ENCODE results near the gene SLC9A9.

The SLC9A9 gene

GRCh38 chr3:143831994-143832393, 16.3 kb downstream of the SLC9A9 start:
- Histone ChIP-seq H3K9me3 (no peaks in the 10 kb centered on the region), H3K4me1 (no peaks in the 10 kb centered on the region), H3K36me3 (replicated peaks) (no peaks in the 10 kb centered on the region), H3K27me3 (ENCODE audit: low read depth) (0 out of 2 replicates have a peak, but pooled peaks cover 3% of the 10 kb centered on the region), H3K4me3 (no peak overlapping the region)
- no peak for DNase-seq (ENCODE audit: low spot score in 2 of 2)
- in situ Hi-C loops (cut with MboI; ENCODE audit: low sequenced_read_pairs), result no loop called here

- Histone ChIP-seq H3K36me3 (replicated peaks) (no peaks in the 10 kb centered on the region), H3K27me3 (ENCODE audit: low read depth) (no peaks in the 10 kb centered on the region), H3K4me3 (no peak overlapping the region), H3K9me3 (no peaks in the 10 kb centered on the region), H3K4me1 (no peaks in the 10 kb centered on the region)
- in situ Hi-C loops (cut with MboI; ENCODE audit: low sequenced_read_pairs), result no loop called here
- no peak for DNase-seq (ENCODE audit: low spot score in 2 of 2)
These were observed 17.1 kb downstream of the SLC9A9 start for GRCh38 chr3:143831208-143831607.

GRCh38 chr3:143830786-143831185, 17.5 kb downstream of the SLC9A9 start:
- no peaks in the 10 kb centered on the region for H3K27me3 ChIP-seq (ENCODE audit: low read depth)
- no peaks in the 10 kb centered on the region for H3K36me3 ChIP-seq (replicated peaks)
- DNase-seq (ENCODE audit: low spot score in 2 of 2), result no peak
- H3K4me1 ChIP-seq, result no peaks in the 10 kb centered on the region
- H3K9me3 ChIP-seq, result no peaks in the 10 kb centered on the region
- in situ Hi-C loops (cut with MboI; ENCODE audit: low sequenced_read_pairs), result no loop called here
- no peak overlapping the region for H3K4me3 ChIP-seq

- Histone ChIP-seq H3K27me3 (ENCODE audit: low read depth) (no peaks in the 10 kb centered on the region), H3K4me1 (no peaks in the 10 kb centered on the region), H3K36me3 (replicated peaks) (no peaks in the 10 kb centered on the region), H3K4me3 (no peak overlapping the region), H3K9me3 (no peaks in the 10 kb centered on the region)
- DNase-seq (ENCODE audit: low spot score in 2 of 2), result no peak
- in situ Hi-C loops (cut with MboI; ENCODE audit: low sequenced_read_pairs), result no loop called here
These were observed 18.2 kb downstream of the SLC9A9 start for GRCh38 chr3:143830063-143830462.

GRCh38 chr3:143827425-143827824, 20.8 kb downstream of the SLC9A9 start:
- no peak for DNase-seq (ENCODE audit: low spot score in 2 of 2)
- H3K4me3 ChIP-seq, result no peak overlapping the region
- no peaks in the 10 kb centered on the region for H3K27me3 ChIP-seq (ENCODE audit: low read depth)
- no peaks in the 10 kb centered on the region for H3K36me3 ChIP-seq (replicated peaks)
- no peaks in the 10 kb centered on the region for H3K9me3 ChIP-seq
- H3K4me1 ChIP-seq, result no peaks in the 10 kb centered on the region
- in situ Hi-C loops (cut with MboI; ENCODE audit: low sequenced_read_pairs), result no loop called here

GRCh38 chr3:143826296-143826695, 22.0 kb downstream of the SLC9A9 start:
- no peak for DNase-seq (ENCODE audit: low spot score in 2 of 2)
- no peaks in the 10 kb centered on the region for H3K36me3 ChIP-seq (replicated peaks)
- in situ Hi-C loops (cut with MboI; ENCODE audit: low sequenced_read_pairs), result no loop called here
- no peaks in the 10 kb centered on the region for H3K27me3 ChIP-seq (ENCODE audit: low read depth)
- H3K4me1 ChIP-seq, result no peaks in the 10 kb centered on the region
- no peaks in the 10 kb centered on the region for H3K9me3 ChIP-seq
- no peak overlapping the region for H3K4me3 ChIP-seq

GRCh38 chr3:143825513-143825912, 22.8 kb downstream of the SLC9A9 start:
- H3K36me3 ChIP-seq (replicated peaks), result no peaks in the 10 kb centered on the region
- no peaks in the 10 kb centered on the region for H3K9me3 ChIP-seq
- no peak overlapping the region for H3K4me3 ChIP-seq
- H3K27me3 ChIP-seq (ENCODE audit: low read depth), result no peaks in the 10 kb centered on the region
- DNase-seq (ENCODE audit: low spot score in 2 of 2), result no peak
- H3K4me1 ChIP-seq, result no peaks in the 10 kb centered on the region
- in situ Hi-C loops (cut with MboI; ENCODE audit: low sequenced_read_pairs), result no loop called here

- H3K4me3 ChIP-seq, result no peak overlapping the region
- H3K9me3 ChIP-seq, result no peaks in the 10 kb centered on the region
- in situ Hi-C loops (cut with MboI; ENCODE audit: low sequenced_read_pairs), result no loop called here
- H3K36me3 ChIP-seq (replicated peaks), result no peaks in the 10 kb centered on the region
- no peak for DNase-seq (ENCODE audit: low spot score in 2 of 2)
- no peaks in the 10 kb centered on the region for H3K27me3 ChIP-seq (ENCODE audit: low read depth)
- no peaks in the 10 kb centered on the region for H3K4me1 ChIP-seq
These were observed 23.4 kb downstream of the SLC9A9 start for GRCh38 chr3:143824735-143825385.

- no peak overlapping the region for H3K4me3 ChIP-seq
- no peaks in the 10 kb centered on the region for H3K4me1 ChIP-seq
- no peaks in the 10 kb centered on the region for H3K36me3 ChIP-seq (replicated peaks)
- DNase-seq (ENCODE audit: low spot score in 2 of 2), result no peak
- H3K27me3 ChIP-seq (ENCODE audit: low read depth), result no peaks in the 10 kb centered on the region
- no peaks in the 10 kb centered on the region for H3K9me3 ChIP-seq
- in situ Hi-C loops (cut with MboI; ENCODE audit: low sequenced_read_pairs), result no loop called here
These were observed 25.5 kb downstream of the SLC9A9 start for GRCh38 chr3:143822798-143823197.

GRCh38 chr3:143822374-143822773, 25.9 kb downstream of the SLC9A9 start:
- no peak overlapping the region for H3K4me3 ChIP-seq
- no peaks in the 10 kb centered on the region for H3K9me3 ChIP-seq
- in situ Hi-C loops (cut with MboI; ENCODE audit: low sequenced_read_pairs), result no loop called here
- no peak for DNase-seq (ENCODE audit: low spot score in 2 of 2)
- no peaks in the 10 kb centered on the region for H3K27me3 ChIP-seq (ENCODE audit: low read depth)
- no peaks in the 10 kb centered on the region for H3K36me3 ChIP-seq (replicated peaks)
- no peaks in the 10 kb centered on the region for H3K4me1 ChIP-seq

- no peak for DNase-seq (ENCODE audit: low spot score in 2 of 2)
- H3K36me3 ChIP-seq (replicated peaks), result no peaks in the 10 kb centered on the region
- in situ Hi-C loops (cut with MboI; ENCODE audit: low sequenced_read_pairs), result no loop called here
- no peaks in the 10 kb centered on the region for H3K27me3 ChIP-seq (ENCODE audit: low read depth)
- no peak overlapping the region for H3K4me3 ChIP-seq
- no peaks in the 10 kb centered on the region for H3K9me3 ChIP-seq
- H3K4me1 ChIP-seq, result no peaks in the 10 kb centered on the region
These were observed 26.4 kb downstream of the SLC9A9 start for GRCh38 chr3:143821862-143822261.

GRCh38 chr3:143820466-143821221, 27.6 kb downstream of the SLC9A9 start:
- DNase-seq (ENCODE audit: low spot score in 2 of 2), result no peak
- no peaks in the 10 kb centered on the region for H3K27me3 ChIP-seq (ENCODE audit: low read depth)
- in situ Hi-C loops (cut with MboI; ENCODE audit: low sequenced_read_pairs), result no loop called here
- no peaks in the 10 kb centered on the region for H3K36me3 ChIP-seq (replicated peaks)
- H3K4me1 ChIP-seq, result no peaks in the 10 kb centered on the region
- no peaks in the 10 kb centered on the region for H3K9me3 ChIP-seq
- no peak overlapping the region for H3K4me3 ChIP-seq

- in situ Hi-C loops (cut with MboI; ENCODE audit: low sequenced_read_pairs), result no loop called here
- H3K9me3 ChIP-seq, result no peaks in the 10 kb centered on the region
- no peak for DNase-seq (ENCODE audit: low spot score in 2 of 2)
- H3K4me1 ChIP-seq, result no peaks in the 10 kb centered on the region
- no peaks in the 10 kb centered on the region for H3K27me3 ChIP-seq (ENCODE audit: low read depth)
- H3K4me3 ChIP-seq, result no peak overlapping the region
- no peaks in the 10 kb centered on the region for H3K36me3 ChIP-seq (replicated peaks)
These were observed 28.4 kb downstream of the SLC9A9 start for GRCh38 chr3:143819890-143820289.

- Histone ChIP-seq H3K4me3 (no peak overlapping the region), H3K9me3 (no peaks in the 10 kb centered on the region), H3K36me3 (replicated peaks) (no peaks in the 10 kb centered on the region), H3K4me1 (no peaks in the 10 kb centered on the region), H3K27me3 (ENCODE audit: low read depth) (no peaks in the 10 kb centered on the region)
- DNase-seq (ENCODE audit: low spot score in 2 of 2), result no peak
- in situ Hi-C loops (cut with MboI; ENCODE audit: low sequenced_read_pairs), result no loop called here
These were observed 33.8 kb downstream of the SLC9A9 start for GRCh38 chr3:143814443-143814889.
